ENCODE data around the gene HTR3E.
"Not testable (repeated sequence)": the region's sequence is repeated elsewhere in the genome, so short reads cannot be mapped to it uniquely, and the experiment has no call there.

HTR3E gene, protein sequence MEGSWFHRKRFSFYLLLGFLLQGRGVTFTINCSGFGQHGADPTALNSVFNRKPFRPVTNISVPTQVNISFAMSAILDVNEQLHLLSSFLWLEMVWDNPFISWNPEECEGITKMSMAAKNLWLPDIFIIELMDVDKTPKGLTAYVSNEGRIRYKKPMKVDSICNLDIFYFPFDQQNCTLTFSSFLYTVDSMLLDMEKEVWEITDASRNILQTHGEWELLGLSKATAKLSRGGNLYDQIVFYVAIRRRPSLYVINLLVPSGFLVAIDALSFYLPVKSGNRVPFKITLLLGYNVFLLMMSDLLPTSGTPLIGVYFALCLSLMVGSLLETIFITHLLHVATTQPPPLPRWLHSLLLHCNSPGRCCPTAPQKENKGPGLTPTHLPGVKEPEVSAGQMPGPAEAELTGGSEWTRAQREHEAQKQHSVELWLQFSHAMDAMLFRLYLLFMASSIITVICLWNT

GRCh38 chr3:184096811-184097383, at the start of gene HTR3E:
Gene HTR3E (plus strand): TSS chr3:184097064. CDS start chr3:184097530, 466 bp downstream.
- peak; percentile 5 for DNase-seq

GRCh38 chr3:184050217-184050847, 46.5 kb upstream of the HTR3E start:
- no peak for DNase-seq

GRCh38 chr3:184052767-184053166, 44.1 kb upstream of the HTR3E start, which contains the start of gene HTR3C:
Gene HTR3C (plus strand): TSS chr3:184053047. CDS start chr3:184053081, 34 bp downstream.
- no peak for DNase-seq

DNA sequence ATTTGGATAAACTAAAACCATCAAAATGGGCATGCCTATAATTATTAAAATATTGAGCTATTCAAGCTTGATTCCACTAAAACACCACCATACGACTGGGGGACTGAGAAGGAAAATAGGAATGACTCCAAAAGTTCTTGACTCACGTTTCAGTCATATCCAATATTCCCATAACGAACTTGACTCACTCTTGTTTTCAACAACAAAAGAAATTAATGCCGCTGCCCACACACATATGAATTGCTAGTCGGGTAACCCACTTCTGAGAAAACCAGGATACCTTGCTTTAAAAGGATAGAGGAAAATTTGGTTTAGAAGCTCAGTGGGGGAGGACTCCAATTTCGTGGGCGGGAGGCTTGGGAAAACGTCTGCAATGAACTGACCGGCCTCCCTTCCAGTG, 38.8 kb upstream of the HTR3E start:
- no peak for DNase-seq

DNA sequence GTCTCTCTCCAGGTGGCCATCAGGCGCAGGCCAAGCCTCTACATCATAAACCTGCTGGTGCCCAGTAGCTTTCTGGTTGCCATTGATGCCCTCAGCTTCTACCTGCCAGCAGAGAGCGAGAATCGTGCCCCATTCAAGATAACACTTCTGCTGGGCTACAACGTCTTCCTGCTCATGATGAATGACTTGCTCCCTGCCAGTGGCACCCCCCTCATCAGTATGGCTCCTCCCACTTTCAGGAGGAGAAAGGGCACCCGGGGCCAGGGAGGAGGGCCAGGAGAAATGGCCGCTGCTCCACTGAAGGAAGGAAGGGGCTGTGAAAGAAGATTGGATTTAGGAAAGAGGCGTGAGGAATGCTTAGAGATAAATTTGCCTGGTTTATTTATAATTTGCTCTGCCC, 37.4 kb upstream of the HTR3E start:
- DNase-seq, result no peak

GRCh38 chr3:184062637-184063036, 34.2 kb upstream of the HTR3E start:
- no peak for DNase-seq

GRCh38 chr3:184066211-184066610, 30.7 kb upstream of the HTR3E start:
- no peak for DNase-seq

DNA sequence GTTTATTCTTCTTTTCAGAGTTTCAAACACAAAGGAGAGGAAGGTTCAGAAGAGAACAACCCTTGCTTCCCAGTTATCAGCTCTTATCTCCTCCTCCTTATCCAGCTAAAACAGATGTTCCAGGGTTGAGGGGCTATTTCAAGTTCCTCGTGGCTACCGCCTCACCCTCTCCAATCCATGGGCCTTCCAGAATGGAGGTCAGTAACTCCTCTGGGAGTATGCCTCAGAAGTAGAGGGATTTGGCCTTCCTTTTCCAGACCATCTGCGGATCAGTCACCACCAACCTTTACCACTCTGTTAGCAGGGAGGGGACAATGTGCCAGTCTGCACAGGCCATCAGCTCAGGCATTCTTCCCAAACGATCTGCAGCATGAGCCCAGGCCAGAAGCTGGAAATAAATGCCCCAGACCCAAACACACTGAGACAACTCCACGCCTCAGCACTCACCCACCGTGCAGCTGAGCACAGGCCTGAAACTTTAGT, 29.2 kb upstream of the HTR3E start:
- DNase-seq, result no peak

DNA sequence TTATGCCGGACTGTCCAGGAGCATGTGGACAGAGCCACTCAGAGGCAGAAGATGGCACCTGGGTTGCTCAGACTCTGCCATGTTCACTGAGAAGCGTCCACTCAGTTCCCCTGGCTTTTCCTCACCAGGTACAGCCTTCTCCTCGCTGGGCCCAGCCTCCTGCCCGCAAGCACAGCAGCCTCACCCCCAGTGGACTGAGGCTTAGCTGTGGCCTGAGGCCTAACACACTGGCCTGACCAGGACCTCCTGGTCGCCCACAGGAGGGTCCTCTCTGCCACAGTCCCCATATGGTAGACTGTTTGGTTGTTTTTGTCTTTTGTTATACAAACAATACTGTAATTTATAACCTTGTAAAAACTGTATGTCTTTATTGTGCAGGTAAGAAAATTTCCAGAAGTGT, 28.5 kb upstream of the HTR3E start:
- no peak for DNase-seq

GRCh38 chr3:184071142-184071541, 25.7 kb upstream of the HTR3E start:
- not testable (repeated sequence) for DNase-seq

DNA sequence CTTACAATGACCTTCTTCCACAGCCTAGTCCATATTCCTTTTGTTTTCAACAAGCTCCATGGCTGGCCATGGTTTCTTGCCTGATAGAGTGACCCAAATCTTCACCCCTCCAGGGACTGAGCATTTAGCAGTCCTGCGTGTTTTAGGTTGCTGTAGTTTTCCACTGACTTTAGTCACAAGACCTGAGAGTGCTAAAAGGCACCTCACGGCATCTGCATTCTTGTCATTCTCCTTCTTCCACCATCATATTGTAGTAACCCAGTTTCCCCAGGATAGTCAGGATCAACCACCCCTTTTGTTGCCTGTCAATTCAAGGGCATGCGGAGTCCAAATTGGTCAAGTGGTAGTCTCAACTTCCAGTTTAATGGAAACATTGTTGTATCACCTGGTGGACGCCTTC, 23.2 kb upstream of the HTR3E start:
- DNase-seq, result no peak

GRCh38 chr3:184075901-184076300, 21.0 kb upstream of the HTR3E start:
- no peak for DNase-seq

GRCh38 chr3:184077881-184078280, 19.0 kb upstream of the HTR3E start:
- DNase-seq, result no peak

- no peak for DNase-seq
These were observed 18.0 kb upstream of the HTR3E start for GRCh38 chr3:184078851-184079250.

- no peak for DNase-seq
These were observed 15.6 kb upstream of the HTR3E start for GRCh38 chr3:184081116-184081830.

- DNase-seq, result no peak
These were observed 14.8 kb upstream of the HTR3E start for GRCh38 chr3:184082034-184082433.

- DNase-seq, result no peak
These were observed 14.4 kb upstream of the HTR3E start for GRCh38 chr3:184082465-184082864.

- DNase-seq, result no peak
These were observed 11.4 kb upstream of the HTR3E start for GRCh38 chr3:184085389-184085852.

DNA sequence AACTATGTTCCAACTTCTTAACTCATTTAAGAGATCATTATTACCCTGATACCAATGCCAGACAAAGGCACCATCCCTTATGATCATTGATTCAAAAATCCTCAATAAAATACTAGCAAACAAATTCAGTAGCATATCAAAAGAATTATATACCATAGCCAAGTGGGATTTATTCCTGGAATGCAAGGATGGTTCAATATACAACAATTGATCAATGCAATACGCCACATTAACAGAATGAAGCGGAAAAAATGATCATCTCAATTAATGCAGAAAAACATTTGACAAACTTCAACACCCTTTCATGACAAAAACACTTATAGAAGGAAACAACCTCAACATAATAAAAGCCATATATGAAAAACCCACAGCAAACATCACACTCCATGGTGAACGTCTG, 4.7 kb upstream of the HTR3E start:
- no peak for DNase-seq

- peak; percentile 31 for DNase-seq
These were observed 692 bp downstream of the HTR3E start for GRCh38 chr3:184097556-184097955.

- no peak for DNase-seq
These were observed 3.2 kb downstream of the HTR3E start for GRCh38 chr3:184099806-184100686.

DNA sequence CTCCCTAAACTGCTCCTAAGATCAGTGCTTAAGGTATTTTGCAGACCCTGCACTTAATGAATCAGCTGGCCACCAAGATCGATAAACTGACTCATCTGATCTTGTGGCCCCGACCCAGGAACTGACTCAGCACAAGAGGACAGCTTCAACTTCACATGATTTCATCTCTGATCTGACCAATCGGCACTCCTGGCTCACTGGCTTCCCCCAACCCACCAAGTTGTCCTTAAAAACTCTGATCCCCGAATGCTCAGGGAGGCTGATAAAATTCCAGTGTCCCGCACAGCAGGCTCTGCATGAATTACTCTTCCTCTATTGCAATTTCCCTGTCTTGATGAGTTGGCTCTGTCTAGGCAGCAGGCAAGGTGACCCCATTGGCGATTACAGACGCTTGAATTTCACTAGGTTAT, 13.5 kb downstream of the HTR3E start:
- DNase-seq, result no peak
